ENCODE results near the gene ELL. TPM values are rescaled to one million over a fixed set of nuclear protein-coding genes. Genes with fewer than 3 reads are reported as not detected.

Gene ELL
- total and polyA plus RNA-seq, 2 donors (not counting 3 experiments of a cell fraction or from before 2014, with no cell fraction given): 9.9 to 18.2 TPM

GRCh38 chr19:18393836-18394235 lies 128.0 kb downstream of the ELL start:
- DNase-seq (ENCODE audit: low read depth, low spot score) (no peak), FAIRE-seq (no peak)
- CTCF ChIA-PET: interaction anchor here (0.8 to 9.4 kb wide), 5 partner anchors 8 to 185 kb away, joined by 3 to 115 read pairs (median 4); partner anchors contain the start of gene GDF15

More at GRCh38 chr19:18393836-18394235, 128.0 kb downstream of the ELL start:
- Histone ChIP-seq H3K27ac (ENCODE audit: insufficient read depth, low read depth, low read length) (no peak overlapping the region), H3K27me3 (ENCODE audit: control insufficient read depth in 2 of 2, insufficient read depth in 2 of 2, low read length in 2 of 2) (no peaks in the 10 kb centered on the region), H2AFZ (ENCODE audit: low read depth, low read length) (peak overlapping the region; percentile 3), H3K9ac (replicated peaks; ENCODE audit: extremely low read depth, insufficient read depth, low read length) (no peak overlapping the region), H3K4me3 (replicated peaks in 1 of 3; ENCODE audit: insufficient read depth in 1 of 3, low read depth in 1 of 3, low read length in 3 of 3) (no peak overlapping the region), H3K79me2 (ENCODE audit: control insufficient read depth, insufficient read depth, low read length) (no peaks in the 10 kb centered on the region), H3K4me2 (ENCODE audit: insufficient read depth, low read length) (no peak overlapping the region), H3K9me1 (replicated peaks; ENCODE audit: control insufficient read depth, extremely low read depth, insufficient read depth, low read length) (no peaks in the 10 kb centered on the region), H3K4me1 (ENCODE audit: control insufficient read depth, extremely low read depth, insufficient read depth, low read length) (peaks cover 6% of the 10 kb centered on the region), H3K36me3 (ENCODE audit: control insufficient read depth in 2 of 2, extremely low read depth in 1 of 2, insufficient read depth in 2 of 2, low read length in 2 of 2) (peaks cover 0 to 7% of the 10 kb centered on the region in 2 experiments), H4K20me1 (replicated peaks; ENCODE audit: control insufficient read depth, extremely low read depth, insufficient read depth, low read length) (no peaks in the 10 kb centered on the region), H3K9me3 (replicated peaks; ENCODE audit: control insufficient read depth, insufficient read depth, low read length) (no peaks in the 10 kb centered on the region)
- POLR2A ChIA-PET: interaction anchor here (0.7 kb wide), 1 partner anchor 51 kb away, joined by 3 read pairs; no protein-coding TSS in a partner anchor
- intact Hi-C loops (cut with micrococcal nuclease) (no loop called here), dilution Hi-C loops (cut with MboI; ENCODE audit: extremely low pct_ligation_motif_present, low sequenced_read_pairs) (no loop called here)
- TF ChIP-seq CTCF (IDR thresholded peaks at IDR 0.05; ENCODE audit: extremely low read depth in 1 of 2, insufficient read depth in 1 of 2, low read depth in 1 of 2, low read length in 2 of 2) (no peak), FOS (IDR thresholded peaks at IDR 0.05; ENCODE audit: borderline replicate concordance, insufficient read depth, low read length) (no peak), POLR2AphosphoS5 (IDR thresholded peaks at IDR 0.05; ENCODE audit: insufficient read depth, low read depth, low read length) (no peak), MYC (IDR thresholded peaks at IDR 0.05; ENCODE audit: low read depth, low read length) (no peak), MAX (IDR thresholded peaks at IDR 0.05; ENCODE audit: insufficient read depth, insufficient read length) (no peak), GATA2 (IDR thresholded peaks at IDR 0.05; ENCODE audit: insufficient read depth, insufficient read length, low read depth, low read length) (no peak), POLR2A (IDR thresholded peaks at IDR 0.05; ENCODE audit: low read depth, low read length) (no peak), JUN (IDR thresholded peaks at IDR 0.05; ENCODE audit: borderline replicate concordance, insufficient read depth, insufficient read length, low read depth) (no peak), EZH2 (IDR thresholded peaks at IDR 0.05; ENCODE audit: borderline replicate concordance, low read depth, low read length, severe bottlenecking) (no peak)
- BruUV-seq (replicated peaks): no TSS peak
